DND-41 (cell line): ENCODE results near the gene DYNLRB1.
A peak's percentile ranks its signal among the peaks of the same experiment; 100 is the strongest.

Experiments
- ATAC-seq: fragments of 200-7000 bp; cut with Tn5 transposase; 3 replicates; pipeline ENCODE4 v1.9.1; 2021; ENCODE audit warnings: low read depth; ENCODE audit not compliant: insufficient read depth
- DNase-seq: peaks from one replicate; pipeline ENCODE4 v3.0.0-alpha.2; 2020
- H2AFZ ChIP-seq: 2 replicates; pipeline ENCODE4 v1.6.0; 2012; ENCODE audit warnings: low read depth, low read length
- H3K27ac ChIP-seq: 2 replicates; pipeline ENCODE4 v1.5.1; 2012; ENCODE audit warnings: low read length, inconsistent platforms
- H3K27me3 ChIP-seq: fragments of 200-600 bp; sonication (generic); 2 replicates; pipeline ENCODE4 v1.6.0; 2012; ENCODE audit warnings: low read length, mild to moderate bottlenecking, inconsistent platforms; ENCODE audit not compliant: insufficient read depth, poor library complexity
- H3K36me3 ChIP-seq: 2 replicates; pipeline ENCODE4 v1.5.1; 2012; ENCODE audit warnings: low read length, inconsistent platforms; ENCODE audit not compliant: insufficient read depth
- H3K4me1 ChIP-seq: 2 replicates; pipeline ENCODE4 v1.5.1; 2012; ENCODE audit warnings: mild to moderate bottlenecking, low read length; ENCODE audit not compliant: insufficient read depth
- H3K4me2 ChIP-seq: 2 replicates; pipeline ENCODE4 v1.6.0; 2012; ENCODE audit warnings: mild to moderate bottlenecking, moderate library complexity, low read length, inconsistent platforms; ENCODE audit not compliant: insufficient read depth
- H3K4me3 ChIP-seq, 2 experiments: fragments of 200-600 bp in 1 of 2; shearing (Covaris generic) in 1 of 2; 2 replicates each; pipeline ENCODE4 v1.5.1; 2012 to 2016; ENCODE audit warnings: inconsistent platforms in 2 of 2, low read length in 2 of 2, mild to moderate bottlenecking in 2 of 2, low read depth in 1 of 2, moderate library complexity in 1 of 2
- H3K79me2 ChIP-seq: 2 replicates; pipeline ENCODE4 v1.6.0; 2012; ENCODE audit warnings: low read length, inconsistent platforms; ENCODE audit not compliant: insufficient read depth
- H3K9ac ChIP-seq: 2 replicates; pipeline ENCODE4 v1.6.0; 2012; ENCODE audit warnings: low read depth, mild to moderate bottlenecking, inconsistent platforms, low read length, moderate library complexity
- H3K9me3 ChIP-seq: 2 replicates; pipeline ENCODE4 v1.5.1; 2012; ENCODE audit warnings: low read length, moderate library complexity, mild to moderate bottlenecking, inconsistent platforms; ENCODE audit not compliant: insufficient read depth, severe bottlenecking
- H4K20me1 ChIP-seq: 2 replicates; pipeline ENCODE4 v1.6.0; 2012; ENCODE audit warnings: low read length; ENCODE audit not compliant: insufficient read depth
- EZH2 ChIP-seq: IDR thresholded peaks from 3 replicates; pipeline ENCODE4 v1.6.1; 2012; ENCODE audit warnings: borderline replicate concordance, low read depth, mild to moderate bottlenecking, moderate library complexity, low read length, inconsistent platforms; ENCODE audit not compliant: severe bottlenecking
- TF ChIP-seq, protein P1 (sequence below): IDR thresholded peaks from 2 replicates; pipeline ENCODE4 v1.5.1; 2012; ENCODE audit warnings: borderline replicate concordance, low read length, moderate library complexity, mild to moderate bottlenecking; ENCODE audit not compliant: poor library complexity, severe bottlenecking; ENCODE audit errors: extremely low read depth

The DYNLRB1 gene

DNA sequence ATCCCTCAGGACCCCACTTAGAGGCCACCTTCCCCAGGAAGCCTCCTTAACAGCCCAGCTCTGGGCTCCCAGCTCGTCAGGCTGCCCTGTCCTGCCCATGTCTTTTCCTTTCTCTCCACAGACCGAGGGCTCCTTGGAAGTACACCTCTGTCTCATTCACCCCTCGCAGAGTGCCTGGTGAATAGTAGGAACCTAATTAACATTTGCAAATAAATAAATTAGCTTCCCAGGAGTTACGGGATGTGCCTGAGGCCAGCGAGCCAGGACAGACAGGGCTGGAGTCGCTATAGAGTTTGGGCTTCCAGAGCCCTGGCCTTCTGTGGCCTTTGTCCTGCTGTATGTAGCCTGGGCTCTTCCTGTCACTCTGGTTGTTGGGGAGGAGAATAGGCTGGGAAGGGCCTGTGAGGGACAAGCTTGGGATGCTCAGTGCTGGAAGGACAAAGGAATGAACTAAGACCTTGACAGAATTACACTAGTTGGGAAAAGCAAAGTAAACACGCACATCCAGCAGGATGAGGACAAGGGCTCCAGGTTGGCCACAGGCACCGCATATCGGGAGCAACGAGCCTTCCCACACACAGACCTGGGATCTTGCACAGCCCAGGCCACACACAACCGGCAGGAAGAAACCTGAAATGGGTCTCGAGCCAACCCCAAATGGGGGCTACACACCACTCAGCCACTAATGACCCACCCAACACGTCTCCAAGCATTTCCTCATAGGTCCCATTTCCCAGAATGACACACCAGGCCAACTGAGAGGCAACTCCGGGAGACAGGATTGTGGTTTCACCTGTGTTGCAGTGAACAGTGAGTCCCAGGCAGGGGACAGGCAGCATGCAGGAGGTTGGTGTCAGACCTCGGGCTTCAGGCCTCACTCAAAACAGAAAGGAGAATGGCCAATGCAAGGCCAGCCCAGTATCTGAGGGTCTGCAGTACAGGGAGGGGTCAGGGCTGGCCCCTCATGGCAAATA lies 52.0 kb downstream of the DYNLRB1 start:
- H2AFZ ChIP-seq: no peak overlapping the region
- no peak overlapping the region for H3K9ac ChIP-seq
- H3K36me3 ChIP-seq: peaks cover 56% of the 10 kb centered on the region
- H3K79me2 ChIP-seq: no peaks in the 10 kb centered on the region
- peaks cover 4% of the 10 kb centered on the region; the same call in 1 of the 2 replicates for H4K20me1 ChIP-seq
- H3K27ac ChIP-seq: no peak overlapping the region
- no peaks in the 10 kb centered on the region for H3K4me1 ChIP-seq
- no peak overlapping the region for H3K4me3 ChIP-seq
- H3K27me3 ChIP-seq: no peaks in the 10 kb centered on the region
- TF ChIP-seq, protein P1, sequence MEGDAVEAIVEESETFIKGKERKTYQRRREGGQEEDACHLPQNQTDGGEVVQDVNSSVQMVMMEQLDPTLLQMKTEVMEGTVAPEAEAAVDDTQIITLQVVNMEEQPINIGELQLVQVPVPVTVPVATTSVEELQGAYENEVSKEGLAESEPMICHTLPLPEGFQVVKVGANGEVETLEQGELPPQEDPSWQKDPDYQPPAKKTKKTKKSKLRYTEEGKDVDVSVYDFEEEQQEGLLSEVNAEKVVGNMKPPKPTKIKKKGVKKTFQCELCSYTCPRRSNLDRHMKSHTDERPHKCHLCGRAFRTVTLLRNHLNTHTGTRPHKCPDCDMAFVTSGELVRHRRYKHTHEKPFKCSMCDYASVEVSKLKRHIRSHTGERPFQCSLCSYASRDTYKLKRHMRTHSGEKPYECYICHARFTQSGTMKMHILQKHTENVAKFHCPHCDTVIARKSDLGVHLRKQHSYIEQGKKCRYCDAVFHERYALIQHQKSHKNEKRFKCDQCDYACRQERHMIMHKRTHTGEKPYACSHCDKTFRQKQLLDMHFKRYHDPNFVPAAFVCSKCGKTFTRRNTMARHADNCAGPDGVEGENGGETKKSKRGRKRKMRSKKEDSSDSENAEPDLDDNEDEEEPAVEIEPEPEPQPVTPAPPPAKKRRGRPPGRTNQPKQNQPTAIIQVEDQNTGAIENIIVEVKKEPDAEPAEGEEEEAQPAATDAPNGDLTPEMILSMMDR: no peak
- no peak for TF ChIP-seq EZH2
- no peak overlapping the region for H3K4me2 ChIP-seq
- H3K9me3 ChIP-seq: no peaks in the 10 kb centered on the region
- DNase-seq (no peak), ATAC-seq (no peak)

DNA sequence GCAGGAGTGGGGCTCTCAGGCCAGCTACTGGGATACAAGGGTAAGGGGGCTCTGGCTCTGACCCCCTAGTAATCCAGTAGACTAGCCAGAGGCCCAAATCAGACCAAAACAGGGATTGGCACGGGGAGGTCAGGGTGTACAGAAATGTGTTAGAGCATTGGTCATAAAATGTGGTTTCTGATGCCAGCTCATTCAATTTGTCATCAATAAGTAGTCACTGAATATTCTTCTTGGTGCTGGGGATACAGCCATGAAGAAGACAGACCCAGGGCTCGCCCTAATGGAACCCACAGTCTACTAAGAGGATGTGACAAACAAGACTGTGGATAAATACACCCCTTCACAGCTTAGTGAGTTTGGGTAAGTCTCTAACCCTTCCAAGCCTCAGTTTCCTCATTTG lies 53.4 kb downstream of the DYNLRB1 start:
- H3K4me1 ChIP-seq: no peaks in the 10 kb centered on the region
- no peak overlapping the region for H3K4me3 ChIP-seq
- no peaks in the 10 kb centered on the region for H3K9me3 ChIP-seq
- ATAC-seq (no peak), DNase-seq (no peak)
- no peak overlapping the region for H3K4me2 ChIP-seq
- peaks cover 4% of the 10 kb centered on the region; the same call in 1 of the 2 replicates for H4K20me1 ChIP-seq
- H3K79me2 ChIP-seq: no peaks in the 10 kb centered on the region
- H3K27me3 ChIP-seq: no peaks in the 10 kb centered on the region
- TF ChIP-seq, protein P1: no peak
- TF ChIP-seq EZH2: no peak
- H3K36me3 ChIP-seq: peaks cover 69% of the 10 kb centered on the region
- H3K27ac ChIP-seq: no peak overlapping the region
- H2AFZ ChIP-seq: no peak overlapping the region
- H3K9ac ChIP-seq: no peak overlapping the region

DNA sequence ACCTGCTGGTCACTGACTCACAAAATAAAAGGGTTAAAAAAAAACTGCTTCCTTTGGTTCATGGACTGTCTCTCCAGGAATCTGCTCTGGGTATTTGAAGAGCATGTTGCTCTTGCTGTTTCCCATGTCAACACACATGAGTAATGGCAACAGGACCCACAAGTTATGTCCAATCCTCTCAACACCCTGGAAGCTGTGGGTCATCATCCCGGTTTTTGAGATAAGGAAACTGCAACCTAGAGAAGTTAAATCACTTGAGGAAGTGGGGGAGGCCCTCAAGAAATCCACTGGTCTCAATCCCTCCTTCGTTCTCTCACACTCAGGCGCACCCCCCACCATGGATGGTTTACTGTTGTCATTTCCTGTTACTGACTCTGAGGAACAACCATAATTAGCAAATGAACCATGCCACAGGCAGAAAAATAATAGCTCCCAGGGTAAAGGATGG lies 54.7 kb downstream of the DYNLRB1 start:
- Histone ChIP-seq H3K4me3 (no peak overlapping the region), H4K20me1 (no peaks in the 10 kb centered on the region; the same call in 1 of the 2 replicates), H3K4me2 (no peak overlapping the region), H3K79me2 (no peaks in the 10 kb centered on the region), H3K27ac (no peak overlapping the region), H3K27me3 (no peaks in the 10 kb centered on the region), H3K9me3 (no peaks in the 10 kb centered on the region), H2AFZ (no peak overlapping the region), H3K36me3 (peaks cover 76% of the 10 kb centered on the region), H3K4me1 (no peaks in the 10 kb centered on the region), H3K9ac (no peak overlapping the region)
- no peak for TF ChIP-seq EZH2
- TF ChIP-seq, protein P1: no peak
- ATAC-seq (no peak), DNase-seq (peak; percentile 21)
